Astrocyte (in vitro differentiated cells and primary cell): ENCODE measurements around the gene RPL27A. TPM values are rescaled to one million over a fixed set of nuclear protein-coding genes. Genes with fewer than 3 reads are reported as not detected.

Experiments
- DNase-seq: peaks from one replicate; pipeline ENCODE4 v3.0.0-alpha.2; 2010; ENCODE audit warnings: low read depth
- FAIRE-seq: peaks from 2 replicates; lab custom pipeline; 2011; peaks lifted over from hg19 to GRCh38; lab: Jason Lieb, UNC
- H2AFZ ChIP-seq: 2 replicates; pipeline ENCODE4 v1.6.0; 2012; ENCODE audit warnings: low read depth, low read length, inconsistent platforms
- H3K27ac ChIP-seq: 2 replicates; pipeline ENCODE4 v1.5.1; 2011; ENCODE audit warnings: low read depth, low read length, inconsistent platforms
- H3K27me3 ChIP-seq: 2 replicates; pipeline ENCODE4 v1.6.0; 2011; ENCODE audit warnings: low read length, inconsistent platforms; ENCODE audit not compliant: insufficient read depth
- H3K36me3 ChIP-seq: 2 replicates; pipeline ENCODE4 v1.5.1; 2011; ENCODE audit warnings: low read length, inconsistent platforms; ENCODE audit not compliant: insufficient read depth
- H3K4me1 ChIP-seq: 2 replicates; pipeline ENCODE4 v1.5.1; 2011; ENCODE audit warnings: low read length, inconsistent platforms; ENCODE audit not compliant: insufficient read depth
- H3K4me2 ChIP-seq: 2 replicates; pipeline ENCODE4 v1.6.0; 2012; ENCODE audit warnings: low read length, inconsistent platforms
- H3K4me3 ChIP-seq: 2 replicates; pipeline ENCODE4 v1.5.1; 2011; ENCODE audit warnings: low read depth, mild to moderate bottlenecking, low read length, inconsistent platforms; ENCODE audit not compliant: insufficient read depth
- H3K79me2 ChIP-seq: 2 replicates; pipeline ENCODE4 v1.6.0; 2012; ENCODE audit warnings: mild to moderate bottlenecking, low read length, inconsistent platforms; ENCODE audit not compliant: insufficient read depth
- H3K9ac ChIP-seq: 2 replicates; pipeline ENCODE4 v1.6.0; 2012; ENCODE audit warnings: mild to moderate bottlenecking, low read length, inconsistent platforms
- H3K9me3 ChIP-seq: 2 replicates; pipeline ENCODE4 v1.5.1; 2012; ENCODE audit warnings: low read depth, mild to moderate bottlenecking, low read length, inconsistent platforms; ENCODE audit not compliant: insufficient read depth
- H4K20me1 ChIP-seq: 2 replicates; pipeline ENCODE4 v1.6.0; 2012; ENCODE audit warnings: low read length, inconsistent platforms; ENCODE audit not compliant: insufficient read depth
- H3K27ac Mint-ChIP-seq: one replicate; pipeline ENCODE4 v1.8.0; 2021; ENCODE audit warnings: mild to moderate bottlenecking, mixed read lengths; ENCODE audit not compliant: unreplicated experiment
- H3K27me3 Mint-ChIP-seq: one replicate; pipeline ENCODE4 v1.8.0; 2021; ENCODE audit warnings: low read depth, mixed read lengths; ENCODE audit not compliant: unreplicated experiment
- H3K36me3 Mint-ChIP-seq: one replicate; pipeline ENCODE4 v1.8.0; 2021; ENCODE audit warnings: low read depth, mixed read lengths; ENCODE audit not compliant: unreplicated experiment
- H3K4me1 Mint-ChIP-seq: one replicate; pipeline ENCODE4 v1.8.0; 2021; ENCODE audit warnings: low read depth, mixed read lengths; ENCODE audit not compliant: unreplicated experiment
- H3K4me3 Mint-ChIP-seq: one replicate; pipeline ENCODE4 v1.8.0; 2021; ENCODE audit warnings: mild to moderate bottlenecking, moderate library complexity, mixed read lengths; ENCODE audit not compliant: unreplicated experiment
- H3K9me3 Mint-ChIP-seq: one replicate; pipeline ENCODE4 v1.8.0; 2021; ENCODE audit warnings: mild to moderate bottlenecking, mixed read lengths; ENCODE audit not compliant: unreplicated experiment
- EZH2 ChIP-seq: IDR thresholded peaks from 2 replicates; pipeline ENCODE4 v1.6.1; 2012; ENCODE audit warnings: mild to moderate bottlenecking, low read length, inconsistent platforms; ENCODE audit not compliant: insufficient read depth
- total RNA-seq: library from RNA; stranded (reverse); gene quantifications from 2 replicates; pipeline ENCODE4 v1.2.1, GENCODE V29; 2021
- TF ChIP-seq, protein P1 (sequence below): IDR thresholded peaks from 2 replicates; pipeline ENCODE4 v1.5.1; 2011; ENCODE audit warnings: low read depth, mild to moderate bottlenecking, inconsistent platforms, low read length, moderate library complexity; ENCODE audit not compliant: insufficient read depth

RPL27A gene
- total RNA-seq, 1 donor from 2014 or later, result 682 TPM

DNA sequence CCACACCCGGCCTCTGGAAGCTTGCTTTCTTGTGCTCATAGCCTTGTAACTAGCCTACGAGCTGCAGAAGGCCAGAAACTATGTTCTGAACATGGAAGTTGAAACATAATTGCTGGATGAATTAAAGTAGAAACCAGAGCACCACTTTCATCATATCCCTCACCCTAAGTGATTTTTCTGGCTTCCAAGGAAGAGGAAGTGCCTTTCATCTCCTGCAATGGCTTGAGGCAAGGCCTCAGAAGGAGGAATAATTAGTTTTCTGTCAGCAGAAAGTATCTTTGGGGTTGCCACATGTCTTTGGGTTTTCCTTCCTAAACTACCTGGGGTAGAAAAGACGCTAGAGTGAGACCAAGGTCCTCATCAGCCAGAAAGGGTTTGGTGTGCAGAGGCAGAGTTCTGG lies 14.5 kb downstream of the RPL27A start:
- no peak overlapping the region for H3K4me2 ChIP-seq
- Mint-ChIP-seq H3K27me3 (no peaks in the 10 kb centered on the region), H3K9me3 (no peaks in the 10 kb centered on the region), H3K4me1 (peaks cover 22% of the 10 kb centered on the region), H3K4me3 (no peak overlapping the region), H3K27ac (peak overlapping the region; percentile 28), H3K36me3 (peaks cover 55% of the 10 kb centered on the region)
- H3K36me3 ChIP-seq, result peaks cover 51% of the 10 kb centered on the region
- H3K4me1 ChIP-seq, result peaks cover 16% of the 10 kb centered on the region
- H3K4me3 ChIP-seq, result no peak overlapping the region
- H3K27me3 ChIP-seq, result no peaks in the 10 kb centered on the region
- H3K79me2 ChIP-seq, result peaks cover 12% of the 10 kb centered on the region
- H4K20me1 ChIP-seq, result no peaks in the 10 kb centered on the region
- FAIRE-seq (no peak), DNase-seq (no peak)
- no peak overlapping the region for H2AFZ ChIP-seq
- no peak overlapping the region for H3K27ac ChIP-seq
- TF ChIP-seq EZH2, result no peak
- TF ChIP-seq, protein P1, sequence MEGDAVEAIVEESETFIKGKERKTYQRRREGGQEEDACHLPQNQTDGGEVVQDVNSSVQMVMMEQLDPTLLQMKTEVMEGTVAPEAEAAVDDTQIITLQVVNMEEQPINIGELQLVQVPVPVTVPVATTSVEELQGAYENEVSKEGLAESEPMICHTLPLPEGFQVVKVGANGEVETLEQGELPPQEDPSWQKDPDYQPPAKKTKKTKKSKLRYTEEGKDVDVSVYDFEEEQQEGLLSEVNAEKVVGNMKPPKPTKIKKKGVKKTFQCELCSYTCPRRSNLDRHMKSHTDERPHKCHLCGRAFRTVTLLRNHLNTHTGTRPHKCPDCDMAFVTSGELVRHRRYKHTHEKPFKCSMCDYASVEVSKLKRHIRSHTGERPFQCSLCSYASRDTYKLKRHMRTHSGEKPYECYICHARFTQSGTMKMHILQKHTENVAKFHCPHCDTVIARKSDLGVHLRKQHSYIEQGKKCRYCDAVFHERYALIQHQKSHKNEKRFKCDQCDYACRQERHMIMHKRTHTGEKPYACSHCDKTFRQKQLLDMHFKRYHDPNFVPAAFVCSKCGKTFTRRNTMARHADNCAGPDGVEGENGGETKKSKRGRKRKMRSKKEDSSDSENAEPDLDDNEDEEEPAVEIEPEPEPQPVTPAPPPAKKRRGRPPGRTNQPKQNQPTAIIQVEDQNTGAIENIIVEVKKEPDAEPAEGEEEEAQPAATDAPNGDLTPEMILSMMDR, result no peak
- H3K9me3 ChIP-seq, result no peaks in the 10 kb centered on the region
- H3K9ac ChIP-seq, result no peak overlapping the region

DNA sequence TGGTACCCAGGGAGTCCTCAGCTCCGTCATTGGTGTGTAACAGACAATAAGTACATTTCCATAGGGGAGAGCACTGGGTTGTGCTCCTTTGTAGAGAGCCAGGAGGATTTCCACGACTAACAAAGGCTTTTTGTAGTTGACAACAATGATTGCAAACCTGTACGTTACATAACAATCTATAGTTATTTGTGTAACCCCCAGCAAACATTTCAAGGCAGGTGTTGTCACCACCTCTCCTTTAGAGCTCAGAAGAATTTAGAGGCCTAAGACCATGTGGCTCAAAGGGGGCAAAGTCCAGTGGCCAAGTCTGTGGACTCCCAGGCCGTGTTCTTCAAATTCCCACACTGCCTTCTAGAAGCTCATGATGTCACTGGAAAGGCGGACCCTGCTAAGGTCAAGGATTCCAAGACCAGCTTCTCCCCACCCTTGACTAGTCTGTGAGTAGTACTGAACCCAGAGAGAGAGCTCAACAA lies 15.8 kb downstream of the RPL27A start:
- H3K4me3 ChIP-seq, result no peak overlapping the region
- no peak overlapping the region for H3K4me2 ChIP-seq
- FAIRE-seq (no peak), DNase-seq (no peak)
- Mint-ChIP-seq H3K9me3 (no peaks in the 10 kb centered on the region), H3K4me1 (peaks cover 22% of the 10 kb centered on the region), H3K27ac (peak overlapping the region; percentile 93), H3K36me3 (peaks cover 49% of the 10 kb centered on the region), H3K27me3 (no peaks in the 10 kb centered on the region), H3K4me3 (peak overlapping the region; percentile 50)
- TF ChIP-seq EZH2, result no peak
- TF ChIP-seq, protein P1, result no peak
- no peak overlapping the region for H2AFZ ChIP-seq
- no peaks in the 10 kb centered on the region for H3K27me3 ChIP-seq
- no peaks in the 10 kb centered on the region for H3K9me3 ChIP-seq
- H3K9ac ChIP-seq, result no peak overlapping the region
- peaks cover 16% of the 10 kb centered on the region for H3K4me1 ChIP-seq
- no peaks in the 10 kb centered on the region for H4K20me1 ChIP-seq
- peaks cover 38% of the 10 kb centered on the region for H3K36me3 ChIP-seq
- H3K27ac ChIP-seq, result no peak overlapping the region
- peaks cover 7% of the 10 kb centered on the region for H3K79me2 ChIP-seq

DNA sequence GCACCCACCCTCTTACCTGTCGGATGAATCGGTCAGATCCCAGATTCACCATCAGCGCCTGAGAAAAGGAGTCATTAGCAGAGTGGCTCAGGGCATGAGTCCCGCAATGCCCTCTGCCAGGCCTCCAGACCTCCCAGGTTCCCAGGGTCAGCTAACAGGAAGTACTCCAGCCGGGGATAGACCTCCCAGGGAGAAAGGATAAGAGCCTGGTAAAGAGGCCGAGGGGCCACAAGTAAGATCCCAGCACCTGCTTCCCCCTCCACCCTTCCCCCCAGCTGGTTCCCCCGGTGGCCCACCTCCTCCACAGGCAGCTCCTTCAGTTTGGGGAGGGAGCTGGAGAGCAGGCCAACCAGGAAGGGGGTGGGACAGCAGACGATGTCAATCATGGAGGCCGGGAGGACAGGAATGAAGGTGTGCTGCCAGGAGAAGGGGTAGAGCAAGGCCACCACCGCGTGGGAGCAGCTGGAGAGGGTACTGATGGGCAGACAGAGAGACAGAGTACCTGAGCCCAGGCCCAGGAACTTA lies 16.4 kb downstream of the RPL27A start:
- Mint-ChIP-seq H3K27me3 (no peaks in the 10 kb centered on the region), H3K4me3 (peak overlapping the region; percentile 50), H3K9me3 (no peaks in the 10 kb centered on the region), H3K27ac (peak overlapping the region; percentile 93), H3K4me1 (peaks cover 22% of the 10 kb centered on the region), H3K36me3 (peaks cover 48% of the 10 kb centered on the region)
- H3K9me3 ChIP-seq, result no peaks in the 10 kb centered on the region
- H4K20me1 ChIP-seq, result no peaks in the 10 kb centered on the region
- H3K27ac ChIP-seq, result peak overlapping the region; percentile 59
- H3K4me1 ChIP-seq, result peaks cover 16% of the 10 kb centered on the region
- H3K4me2 ChIP-seq, result no peak overlapping the region
- H3K4me3 ChIP-seq, result no peak overlapping the region
- DNase-seq (no peak), FAIRE-seq (no peak)
- H3K36me3 ChIP-seq, result peaks cover 34% of the 10 kb centered on the region
- H3K79me2 ChIP-seq, result peaks cover 7% of the 10 kb centered on the region
- H2AFZ ChIP-seq, result no peak overlapping the region
- TF ChIP-seq, protein P1, result no peak
- TF ChIP-seq EZH2, result no peak
- no peak overlapping the region for H3K9ac ChIP-seq
- no peaks in the 10 kb centered on the region for H3K27me3 ChIP-seq
